Measurements from ENCODE around the gene METTL5. TPM values are rescaled to one million over a fixed set of nuclear protein-coding genes. Genes with fewer than 3 reads are reported as not detected.
"Not testable (repeated sequence)": the region's sequence is repeated elsewhere in the genome, so short reads cannot be mapped to it uniquely, and the experiment has no call there.

METTL5 gene
- total and polyA plus RNA-seq, 9 of the 15 experiments (the other 6 are each of a cell fraction or from before 2014, with no cell fraction given): 149 to 471 (median 224) TPM

- TF ChIP-seq CBFA2T2 (conservative IDR thresholded peaks at IDR 0.05): peak; percentile 62
- TF ChIP-seq PML (IDR thresholded peaks at IDR 0.05; ENCODE audit: low read length): 0 out of 2 replicates have a peak, but pooled peaks have one; percentile 32
- peak; percentile 27 to 65; a peak in 2 of 4 replicates for TF ChIP-seq KDM1A (IDR thresholded peaks at IDR 0.05)
- TF ChIP-seq ZNF644 (tag; IDR thresholded peaks at IDR 0.05; ENCODE audit: low read depth): no peak
- TF ChIP-seq TEAD4 (IDR thresholded peaks at IDR 0.05; ENCODE audit: low read length): peak; percentile 34; the same call in 1 of the 2 replicates
- TF ChIP-seq TEAD4 (CRISPR knock-in tag; IDR thresholded peaks at IDR 0.05; ENCODE audit: borderline replicate concordance): no peak
- TF ChIP-seq TCF3 (CRISPR knock-in tag; IDR thresholded peaks at IDR 0.05): peak; percentile 44; the same call in 1 of the 2 replicates
Observed at GRCh38 chr2:169822785-169823392, 1.8 kb downstream of the METTL5 start (continued).

- no peak for FAIRE-seq
- ChIA-PET POLR2A (interaction anchor here (1.0 kb wide), 1 partner anchor 9 kb away, joined by 6 read pairs; no protein-coding TSS in a partner anchor), CTCF (ENCODE audit: low intra/inter-chr PET ratio) (no interaction called here)
- Histone ChIP-seq H3K36me3 (ENCODE audit: control insufficient read depth, insufficient read depth, low read length) (peaks cover 54% of the 10 kb centered on the region), H3K9ac (ENCODE audit: insufficient read depth in 1 of 2, low read depth in 2 of 2, low read length in 2 of 2) (no peak overlapping the region), H2AFZ (ENCODE audit: low read depth, low read length) (no peak overlapping the region), H3K4me1 (replicated peaks in 1 of 2; ENCODE audit: control insufficient read depth in 2 of 2, insufficient read depth in 2 of 2, low read length in 2 of 2) (peaks cover 12 to 19% of the 10 kb centered on the region in 2 experiments; a peak in 4 of 5 replicates), H3K79me2 (ENCODE audit: control insufficient read depth, insufficient read depth, low read length) (peaks cover 53% of the 10 kb centered on the region), H3K27ac (ENCODE audit: extremely low read depth, low read depth, low read length) (no peak overlapping the region), H3K9me1 (ENCODE audit: control insufficient read depth, insufficient read depth, low read length) (no peaks in the 10 kb centered on the region), H3K27me3 (ENCODE audit: control insufficient read depth in 2 of 2, insufficient read depth in 2 of 2, low read length in 2 of 2) (no peaks in the 10 kb centered on the region), H4K20me1 (replicated peaks; ENCODE audit: control insufficient read depth, insufficient read depth, low read length) (no peaks in the 10 kb centered on the region), H3K9me3 (replicated peaks; ENCODE audit: control insufficient read depth, insufficient read depth, low read depth, low read length) (no peaks in the 10 kb centered on the region), H3K4me2 (ENCODE audit: insufficient read depth, low read length) (no peak overlapping the region), H3K4me3 (no peak overlapping the region)
- BruUV-seq (replicated peaks): no TSS peak
- no peak for ATAC-seq
- in situ Hi-C loops (cut with MboI): loop anchor here (5.0 kb wide), 1 partner anchor 105 kb away; no protein-coding TSS in a partner anchor
- WGBS (ENCODE audit: insufficient coverage, low coverage, missing lambda C conversion rate): 52% methylated on average over 3 of the region's 3 CpGs
- intact Hi-C loops (cut with micrococcal nuclease): loop anchor here (10.0 kb wide), 1 partner anchor 543 kb away; no protein-coding TSS in a partner anchor
- 0 out of 2 replicates have a peak, but pooled peaks have one; percentile 15 for TF ChIP-seq POLR2H (tag; IDR thresholded peaks at IDR 0.05; ENCODE audit: low read depth)
- no peak for TF ChIP-seq MEIS2 (IDR thresholded peaks at IDR 0.05; ENCODE audit: partially characterized antibody)
- no peak for DNase-seq (ENCODE audit: extremely low read depth in 1 of 4, low spot score in 3 of 4)
Observed at GRCh38 chr2:169822036-169822435, 2.7 kb downstream of the METTL5 start.

- H3K4me2 ChIP-seq (ENCODE audit: insufficient read depth, low read length); H3K9ac ChIP-seq (ENCODE audit: insufficient read depth in 1 of 2, low read depth in 2 of 2, low read length in 2 of 2); CTCF ChIA-PET (ENCODE audit: low intra/inter-chr PET ratio); H2AFZ ChIP-seq (ENCODE audit: low read depth, low read length); ATAC-seq; H3K4me3 ChIP-seq; FAIRE-seq; H3K27ac ChIP-seq (ENCODE audit: extremely low read depth, low read depth, low read length); H3K9me1 ChIP-seq (ENCODE audit: control insufficient read depth, insufficient read depth, low read length); H4K20me1 ChIP-seq (replicated peaks; ENCODE audit: control insufficient read depth, insufficient read depth, low read length); H3K9me3 ChIP-seq (replicated peaks; ENCODE audit: control insufficient read depth, insufficient read depth, low read depth, low read length); DNase-seq (ENCODE audit: extremely low read depth in 1 of 4, low spot score in 3 of 4); BruUV-seq (replicated peaks); H3K27me3 ChIP-seq (ENCODE audit: control insufficient read depth in 2 of 2, insufficient read depth in 2 of 2, low read length in 2 of 2); POLR2A ChIA-PET: not testable (repeated sequence)
- in situ Hi-C loops (cut with MboI) (loop anchor here (5.0 kb wide), 1 partner anchor 107 kb away; no protein-coding TSS in a partner anchor), intact Hi-C loops (cut with micrococcal nuclease) (loop anchor here (10.0 kb wide), 1 partner anchor 545 kb away; no protein-coding TSS in a partner anchor)
- 68% methylated on average over 7 of the region's 7 CpGs for WGBS (ENCODE audit: insufficient coverage, low coverage, missing lambda C conversion rate)
- Histone ChIP-seq H3K36me3 (ENCODE audit: control insufficient read depth, insufficient read depth, low read length) (peaks cover 67% of the 10 kb centered on the region), H3K79me2 (ENCODE audit: control insufficient read depth, insufficient read depth, low read length) (peaks cover 61% of the 10 kb centered on the region), H3K4me1 (replicated peaks in 1 of 2; ENCODE audit: control insufficient read depth in 2 of 2, insufficient read depth in 2 of 2, low read length in 2 of 2) (peaks cover 11 to 14% of the 10 kb centered on the region in 2 experiments; a peak in 4 of 5 replicates)
Observed at GRCh38 chr2:169820101-169820500, 4.6 kb downstream of the METTL5 start.

Measured in K562 (cell line).